Fibroblast of lung (primary cell): ENCODE results near the gene HOOK1. TPM values are rescaled to one million over a fixed set of nuclear protein-coding genes. Genes with fewer than 3 reads are reported as not detected.

Experiments
- DNase-seq, 2 donors: peaks; one replicate each; pipeline versions ENCODE4 v3.0.0 to v3.0.0-alpha.2; 2010; ENCODE audit warnings: low read depth in 2 of 2
- H2AFZ ChIP-seq: 2 replicates; pipeline ENCODE4 v1.5.1; 2012; ENCODE audit warnings: low read length, control low read depth, inconsistent platforms
- H3K27ac ChIP-seq: 2 replicates; pipeline ENCODE4 v1.5.1; 2011; ENCODE audit warnings: low read length, control low read depth; ENCODE audit not compliant: insufficient read depth
- H3K27me3 ChIP-seq: 2 replicates; pipeline ENCODE4 v1.5.1; 2011; ENCODE audit warnings: mild to moderate bottlenecking, low read length; ENCODE audit not compliant: control insufficient read depth, insufficient read depth
- H3K36me3 ChIP-seq: 2 replicates; pipeline ENCODE4 v1.5.1; 2011; ENCODE audit warnings: low read length; ENCODE audit not compliant: control insufficient read depth, insufficient read depth
- H3K4me1 ChIP-seq: 2 replicates; pipeline ENCODE4 v1.5.1; 2011; ENCODE audit warnings: low read length; ENCODE audit not compliant: control insufficient read depth, insufficient read depth; ENCODE audit errors: extremely low read depth
- H3K4me2 ChIP-seq: 2 replicates; pipeline ENCODE4 v1.5.1; 2011; ENCODE audit warnings: low read length, control low read depth; ENCODE audit not compliant: insufficient read depth; ENCODE audit errors: extremely low read depth
- H3K4me3 ChIP-seq, 4 experiments: fragments of 200-600 bp in 1 of 4; sonication (generic) in 1 of 4; replicated peaks in 1 of 4; 2 replicates each; pipeline ENCODE4 v1.5.1; 2011 to 2016; ENCODE audit warnings: low read length in 4 of 4, low read depth in 3 of 4, mild to moderate bottlenecking in 3 of 4, control low read depth in 2 of 4, inconsistent platforms in 1 of 4, mixed read lengths in 1 of 4; ENCODE audit not compliant: insufficient read depth in 1 of 4; ENCODE audit errors: control extremely low read depth in 1 of 4
- H3K79me2 ChIP-seq: 2 replicates; pipeline ENCODE4 v1.5.1; 2012; ENCODE audit warnings: mild to moderate bottlenecking, low read length, inconsistent platforms; ENCODE audit not compliant: control insufficient read depth, insufficient read depth
- H3K9ac ChIP-seq: 2 replicates; pipeline ENCODE4 v1.5.1; 2011; ENCODE audit warnings: mild to moderate bottlenecking, low read length, control low read depth; ENCODE audit not compliant: insufficient read depth
- H3K9me3 ChIP-seq: 2 replicates; pipeline ENCODE4 v1.5.1; 2012; ENCODE audit warnings: low read depth, low read length; ENCODE audit not compliant: control insufficient read depth, insufficient read depth
- H4K20me1 ChIP-seq: 2 replicates; pipeline ENCODE4 v1.5.1; 2011; ENCODE audit warnings: low read length; ENCODE audit not compliant: control insufficient read depth, insufficient read depth; ENCODE audit errors: extremely low read depth
- CTCF ChIP-seq, 2 donors: IDR thresholded peaks in 1 of 2; conservative IDR thresholded peaks in 1 of 2; 1 replicate in 1 of 2; 2 replicates in 1 of 2; pipeline ENCODE4 v1.5.1; 2011 to 2012; ENCODE audit warnings: low read length in 2 of 2, control low read depth in 1 of 2, inconsistent platforms in 1 of 2, low read depth in 1 of 2, mild to moderate bottlenecking in 1 of 2
- EZH2 ChIP-seq: IDR thresholded peaks from 2 replicates; pipeline ENCODE4 v1.5.1; 2012; ENCODE audit warnings: low read length, control low read depth, mild to moderate bottlenecking; ENCODE audit errors: missing control alignments
- polyA plus RNA-seq, 2 donors: library from polyadenylated mRNA; depleted of rRNA in 1 of 2; stranded (reverse) in 1 of 2; unstranded in 1 of 2; fragments of >200 nt; gene quantifications; 2 replicates each; pipeline ENCODE4 v1.2.1, GENCODE V29; 2011 to 2012; ENCODE audit warnings: missing spikeins in 1 of 2
- total RNA-seq: library from RNA; depleted of rRNA; stranded (reverse); fragments of >200 nt; gene quantifications from 2 replicates; pipeline ENCODE4 v1.2.1, GENCODE V29; 2014

HOOK1 gene
- total and polyA plus RNA-seq, 2 donors (not counting 1 experiment from before 2014, with no cell fraction given), result under 0.01 TPM; not detected in 1

- H3K4me2 ChIP-seq, result no peak overlapping the region
- H4K20me1 ChIP-seq, result no peaks in the 10 kb centered on the region
- no peak overlapping the region for H3K27ac ChIP-seq
- no peaks in the 10 kb centered on the region for H3K79me2 ChIP-seq
- H3K9me3 ChIP-seq, result no peaks in the 10 kb centered on the region
- no peaks in the 10 kb centered on the region for H3K27me3 ChIP-seq
- no peak for TF ChIP-seq CTCF (conservative IDR thresholded peaks at IDR 0.05 in 1 of 2, IDR thresholded peaks at IDR 0.05 in 1 of 2; ENCODE audit: low read depth in 1 of 2, low read length in 2 of 2)
- TF ChIP-seq EZH2, result no peak
- H2AFZ ChIP-seq, result no peak overlapping the region
- no peak for DNase-seq
- H3K9ac ChIP-seq, result no peak overlapping the region
- H3K36me3 ChIP-seq, result no peaks in the 10 kb centered on the region
- H3K4me1 ChIP-seq, result no peaks in the 10 kb centered on the region
- no peak overlapping the region for H3K4me3 ChIP-seq
These were observed 11.2 kb upstream of the HOOK1 start for GRCh38 chr1:59803458-59804038.

DNA sequence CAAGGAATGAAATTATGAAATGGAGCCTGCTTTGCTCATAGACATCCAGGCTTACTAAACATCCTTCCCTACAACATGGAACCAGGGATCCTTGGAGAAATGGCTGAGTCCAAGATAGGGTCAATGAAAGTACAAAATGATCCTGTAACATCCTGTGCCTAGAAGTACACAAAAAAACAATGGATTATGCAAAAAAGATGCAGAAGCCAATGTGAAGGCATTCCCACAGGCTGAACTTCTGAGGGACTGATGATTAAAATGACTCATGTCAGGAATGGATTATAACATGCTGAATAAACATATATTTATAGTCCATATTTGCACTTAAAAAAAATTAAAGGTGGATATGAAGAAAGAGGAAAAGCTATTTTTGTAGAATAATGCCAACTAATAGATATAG, 10.4 kb upstream of the HOOK1 start:
- Histone ChIP-seq H3K9ac (no peak overlapping the region), H3K27ac (no peak overlapping the region), H3K27me3 (no peaks in the 10 kb centered on the region), H3K79me2 (no peaks in the 10 kb centered on the region), H3K36me3 (no peaks in the 10 kb centered on the region), H3K9me3 (no peaks in the 10 kb centered on the region), H3K4me2 (no peak overlapping the region), H2AFZ (no peak overlapping the region), H3K4me3 (no peak overlapping the region), H4K20me1 (no peaks in the 10 kb centered on the region), H3K4me1 (no peaks in the 10 kb centered on the region)
- TF ChIP-seq CTCF (conservative IDR thresholded peaks at IDR 0.05 in 1 of 2, IDR thresholded peaks at IDR 0.05 in 1 of 2; ENCODE audit: low read depth in 1 of 2, low read length in 2 of 2) (no peak), EZH2 (no peak)
- no peak for DNase-seq

DNA sequence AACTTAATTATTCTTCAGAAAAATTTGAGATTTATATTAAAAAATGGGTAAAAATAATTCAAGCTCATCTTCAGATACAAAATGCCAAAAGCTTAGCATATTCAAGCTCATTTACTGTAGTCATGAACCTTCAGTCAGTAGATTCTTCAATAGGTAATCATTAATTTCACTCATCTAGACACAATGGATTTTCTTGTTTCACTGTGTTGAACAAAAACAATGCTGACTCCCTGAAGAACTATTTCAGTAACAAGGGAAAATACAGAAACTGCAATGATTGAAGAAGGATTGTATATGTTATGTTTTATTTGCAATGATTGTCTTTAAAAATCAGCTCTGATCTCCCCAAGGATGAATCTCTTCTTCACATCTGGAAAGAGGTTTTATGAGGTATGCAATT, 9.2 kb upstream of the HOOK1 start:
- DNase-seq, result no peak
- no peak overlapping the region for H3K4me3 ChIP-seq
- H2AFZ ChIP-seq, result no peak overlapping the region
- H3K79me2 ChIP-seq, result no peaks in the 10 kb centered on the region
- H3K27ac ChIP-seq, result no peak overlapping the region
- no peak overlapping the region for H3K4me2 ChIP-seq
- no peaks in the 10 kb centered on the region for H3K36me3 ChIP-seq
- H3K9ac ChIP-seq, result no peak overlapping the region
- no peaks in the 10 kb centered on the region for H3K27me3 ChIP-seq
- H4K20me1 ChIP-seq, result no peaks in the 10 kb centered on the region
- H3K4me1 ChIP-seq, result no peaks in the 10 kb centered on the region
- TF ChIP-seq EZH2 (no peak), CTCF (conservative IDR thresholded peaks at IDR 0.05 in 1 of 2, IDR thresholded peaks at IDR 0.05 in 1 of 2; ENCODE audit: low read depth in 1 of 2, low read length in 2 of 2) (no peak)
- H3K9me3 ChIP-seq, result no peaks in the 10 kb centered on the region
